Measurements from ENCODE around the gene ANGPTL2.

Gene ANGPTL2

GRCh38 chr9:127137640-127138360, 15.4 kb upstream of the ANGPTL2 start:
- TF ChIP-seq FOXP2 (optimal IDR thresholded peaks at IDR 0.05; ENCODE audit: borderline replicate concordance, extremely low read depth, extremely low read length, insufficient read depth) = no peak
- no peak for TF ChIP-seq REST (IDR thresholded peaks at IDR 0.05; ENCODE audit: insufficient read depth in 1 of 2, low read depth in 2 of 2, low read length in 2 of 2)
- no peak for TF ChIP-seq TAF1 (IDR thresholded peaks at IDR 0.05; ENCODE audit: borderline replicate concordance, insufficient read depth, low read length)
- TF ChIP-seq SIN3A (IDR thresholded peaks at IDR 0.05; ENCODE audit: borderline replicate concordance, insufficient read depth, low read length) = no peak
- no peak for TF ChIP-seq POLR2AphosphoS5 (IDR thresholded peaks at IDR 0.05; ENCODE audit: low read depth, low read length)

- TF ChIP-seq TAF1 (IDR thresholded peaks at IDR 0.05; ENCODE audit: borderline replicate concordance, insufficient read depth, low read length) (no peak), REST (IDR thresholded peaks at IDR 0.05; ENCODE audit: insufficient read depth in 1 of 2, low read depth in 2 of 2, low read length in 2 of 2) (no peak), SIN3A (IDR thresholded peaks at IDR 0.05; ENCODE audit: borderline replicate concordance, insufficient read depth, low read length) (no peak), POLR2AphosphoS5 (IDR thresholded peaks at IDR 0.05; ENCODE audit: low read depth, low read length) (no peak), FOXP2 (optimal IDR thresholded peaks at IDR 0.05; ENCODE audit: borderline replicate concordance, extremely low read depth, extremely low read length, insufficient read depth) (no peak)
Observed at GRCh38 chr9:127136880-127137639, 14.6 kb upstream of the ANGPTL2 start.

GRCh38 chr9:127136081-127136879, 13.8 kb upstream of the ANGPTL2 start:
- TF ChIP-seq FOXP2 (optimal IDR thresholded peaks at IDR 0.05; ENCODE audit: borderline replicate concordance, extremely low read depth, extremely low read length, insufficient read depth) (no peak), TAF1 (IDR thresholded peaks at IDR 0.05; ENCODE audit: borderline replicate concordance, insufficient read depth, low read length) (no peak), REST (IDR thresholded peaks at IDR 0.05; ENCODE audit: insufficient read depth in 1 of 2, low read depth in 2 of 2, low read length in 2 of 2) (no peak), SIN3A (IDR thresholded peaks at IDR 0.05; ENCODE audit: borderline replicate concordance, insufficient read depth, low read length) (no peak), POLR2AphosphoS5 (IDR thresholded peaks at IDR 0.05; ENCODE audit: low read depth, low read length) (no peak)

- TF ChIP-seq FOXP2 (optimal IDR thresholded peaks at IDR 0.05; ENCODE audit: borderline replicate concordance, extremely low read depth, extremely low read length, insufficient read depth) (no peak), TAF1 (IDR thresholded peaks at IDR 0.05; ENCODE audit: borderline replicate concordance, insufficient read depth, low read length) (no peak), POLR2AphosphoS5 (IDR thresholded peaks at IDR 0.05; ENCODE audit: low read depth, low read length) (no peak), REST (IDR thresholded peaks at IDR 0.05; ENCODE audit: insufficient read depth in 1 of 2, low read depth in 2 of 2, low read length in 2 of 2) (no peak), SIN3A (IDR thresholded peaks at IDR 0.05; ENCODE audit: borderline replicate concordance, insufficient read depth, low read length) (no peak)
Observed at GRCh38 chr9:127135056-127135745, 12.8 kb upstream of the ANGPTL2 start.

Measured in PFSK-1 (cell line).